NCI-H187 (cell line): ENCODE measurements around the gene DHRS7C.
"Not testable (repeated sequence)": the region's sequence is repeated elsewhere in the genome, so short reads cannot be mapped to it uniquely, and the experiment has no call there.

Experiments
- DNase-seq, 2 experiments: peaks; one replicate each; lab custom pipeline; 2025; lab: John Stamatoyannopoulos, UW

The DHRS7C gene

DNA sequence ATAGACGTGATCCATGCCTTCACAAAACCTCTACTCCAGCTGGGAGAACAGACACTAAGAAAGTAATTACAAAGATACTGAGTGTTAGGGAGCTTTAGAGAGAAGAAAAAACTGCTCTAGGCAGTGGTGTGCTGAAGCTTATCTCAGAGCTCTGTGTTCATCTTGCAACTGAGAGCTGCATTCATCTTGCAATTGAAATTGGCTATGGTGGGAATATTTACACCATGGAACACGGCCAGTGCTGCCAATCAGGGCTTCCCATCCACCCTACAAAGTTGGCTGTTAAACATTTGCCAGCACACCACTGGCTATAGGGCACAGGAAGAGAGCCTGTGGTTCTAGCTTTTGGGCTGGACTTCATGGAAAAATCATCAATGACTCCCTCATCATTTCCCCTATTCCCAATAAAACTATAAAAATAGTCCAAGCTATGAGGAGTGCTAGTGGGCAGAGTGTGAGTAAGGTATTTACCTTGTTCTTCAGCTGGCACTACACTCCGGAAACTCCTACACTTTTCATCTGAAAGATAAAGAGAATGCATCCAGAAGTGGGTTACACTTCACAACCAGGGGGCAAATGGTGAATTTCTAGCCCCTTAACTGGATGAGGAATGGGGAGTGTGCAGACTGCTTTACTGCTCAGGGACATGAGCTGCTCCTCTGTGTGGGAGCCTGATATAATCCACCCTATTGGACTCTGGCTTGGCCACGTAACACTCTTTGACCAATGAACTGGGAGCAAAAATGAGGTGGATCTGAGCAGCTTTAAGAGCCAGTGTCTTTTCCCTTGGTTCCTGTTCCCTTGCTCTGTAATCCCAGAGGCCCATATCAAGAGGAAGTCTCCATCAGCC lies 18.9 kb upstream of the DHRS7C start:
- no peak for DNase-seq

DNA sequence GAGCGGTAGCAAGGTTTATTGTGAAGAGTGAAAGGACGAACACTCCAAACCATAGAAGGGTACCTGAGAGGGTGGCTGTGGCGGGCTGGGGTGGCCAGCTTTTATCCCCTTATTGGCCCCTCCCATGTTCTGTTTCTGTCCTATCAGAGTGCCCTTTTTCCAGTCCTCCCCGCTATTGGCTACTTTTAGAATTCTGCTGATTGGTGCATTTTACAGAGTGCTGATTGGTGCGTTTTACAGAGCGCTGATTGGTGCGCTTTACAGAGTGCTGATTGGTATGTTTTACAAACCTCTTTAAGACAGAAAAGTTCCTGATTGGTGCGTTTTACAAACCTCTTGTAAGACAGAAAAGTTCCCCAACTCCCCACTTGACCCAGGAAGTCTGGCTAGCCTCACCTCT lies 18.0 kb upstream of the DHRS7C start:
- no peak for DNase-seq

- DNase-seq = no peak
Observed at GRCh38 chr17:9806699-9807098, 15.3 kb upstream of the DHRS7C start.

DNA sequence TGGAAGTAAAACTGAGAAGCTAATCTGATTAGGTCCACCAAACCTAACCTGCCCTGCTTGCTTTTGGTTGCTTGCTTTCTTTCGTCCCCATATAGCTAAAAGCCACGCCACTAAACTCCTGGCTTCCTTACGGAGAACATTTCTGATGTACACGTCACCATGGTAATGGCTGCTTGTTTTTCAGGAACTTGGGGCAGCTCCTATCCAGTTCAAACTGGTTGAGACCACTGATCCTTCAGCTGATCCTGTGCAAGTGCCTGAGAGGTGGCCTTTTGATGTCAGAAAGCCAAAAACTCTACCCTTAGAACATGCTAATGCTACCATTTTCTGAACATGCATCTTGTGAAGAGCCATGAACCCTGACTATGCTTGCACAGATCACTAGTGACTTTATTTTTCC lies 14.4 kb upstream of the DHRS7C start:
- no peak for DNase-seq

- DNase-seq = no peak
Observed at GRCh38 chr17:9802697-9803096, 11.3 kb upstream of the DHRS7C start.

DNA sequence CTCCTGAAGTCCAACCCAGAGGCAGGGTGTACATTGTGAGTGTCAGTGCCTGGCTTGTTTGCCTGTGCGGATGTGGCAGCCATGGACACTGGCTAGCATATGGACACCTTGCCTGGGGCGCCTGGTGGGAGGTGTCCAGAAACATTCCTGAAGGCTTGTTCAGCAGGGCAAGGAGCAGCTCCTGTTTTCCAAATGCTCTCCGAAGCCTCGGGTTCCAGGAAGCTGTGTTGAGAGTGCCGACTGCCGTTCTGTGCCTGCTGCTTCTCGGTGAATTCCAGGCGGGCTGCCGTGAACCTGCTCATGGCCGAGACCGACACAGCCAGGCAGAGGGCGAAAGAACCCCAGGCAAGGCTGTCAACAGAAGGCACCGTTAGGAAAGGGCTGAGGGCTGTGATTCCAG lies 10.9 kb upstream of the DHRS7C start:
- DNase-seq = no peak

DNA sequence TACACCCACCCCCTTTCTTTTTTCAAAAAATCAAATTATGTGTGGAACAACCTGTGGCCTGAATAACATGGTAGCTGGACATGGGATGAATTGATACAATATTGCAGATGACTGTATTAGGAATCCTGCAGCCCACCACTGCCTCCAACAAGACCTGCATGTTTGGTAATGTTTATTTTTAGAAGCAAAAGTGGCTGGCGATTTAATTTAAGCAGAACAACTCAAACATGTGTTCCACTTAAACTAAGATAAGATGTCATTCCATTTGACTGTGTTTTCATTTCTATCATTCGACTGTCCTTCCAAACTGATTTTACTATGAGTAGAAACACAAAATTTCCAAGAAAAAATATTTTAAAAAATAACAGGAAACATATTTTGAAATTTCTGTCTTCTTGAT lies 10.1 kb upstream of the DHRS7C start:
- DNase-seq = no peak

DNA sequence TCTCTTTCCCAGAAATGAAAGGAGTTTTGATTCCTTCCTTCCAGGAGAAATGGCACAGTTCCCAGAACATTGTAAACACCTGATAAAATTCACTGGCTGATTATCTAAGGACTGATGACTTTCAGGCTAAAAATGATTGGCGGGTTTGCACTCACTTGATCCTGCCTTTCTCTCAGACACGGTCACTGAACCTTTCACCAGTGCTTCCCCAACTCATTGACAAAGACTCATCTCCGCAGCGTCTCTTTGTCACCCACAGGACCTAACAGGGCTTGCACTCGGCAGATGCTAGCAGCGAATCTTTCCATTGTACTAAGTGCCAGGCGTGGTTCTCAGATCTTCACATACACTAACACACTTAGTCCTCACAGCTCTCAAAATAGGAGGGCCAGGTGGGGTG lies 7.3 kb upstream of the DHRS7C start:
- no peak for DNase-seq

GRCh38 chr17:9798008-9798407 lies 6.6 kb upstream of the DHRS7C start:
- DNase-seq = no peak

DNA sequence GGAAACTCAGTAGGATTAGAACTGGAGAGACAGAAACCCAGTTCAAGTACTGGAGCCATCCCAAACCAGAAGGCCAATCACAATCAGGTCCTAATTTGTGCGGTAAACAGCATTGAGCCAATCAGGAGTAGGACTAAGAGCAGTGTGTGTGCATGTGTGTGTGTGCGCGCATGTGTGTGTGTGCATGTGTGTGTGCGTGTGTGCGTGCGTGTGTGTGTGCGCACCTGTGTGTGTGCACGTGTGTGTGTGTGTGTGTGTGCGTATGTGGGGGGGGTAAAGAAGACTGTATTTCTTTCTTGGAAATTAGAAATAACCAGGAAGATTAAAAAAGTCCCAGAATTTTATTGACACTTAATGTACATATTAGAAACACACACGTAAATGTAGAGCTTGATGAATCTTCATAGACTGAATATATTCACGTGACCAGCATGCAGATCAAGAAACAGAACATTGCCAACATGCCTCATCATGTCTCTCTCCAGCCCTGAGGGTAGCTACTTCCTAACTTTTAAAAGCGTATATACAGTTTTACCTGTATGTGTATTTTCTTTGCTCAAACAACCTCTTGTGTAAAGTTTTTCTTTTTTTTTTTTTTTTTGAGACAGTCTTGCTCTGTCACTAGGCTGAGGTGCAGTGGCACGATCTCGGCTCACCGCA lies 919 bp upstream of the DHRS7C start:
- no peak for DNase-seq

- no peak for DNase-seq
Observed at GRCh38 chr17:9790316-9790715, 1.1 kb downstream of the DHRS7C start.

GRCh38 chr17:9788601-9789000 lies 2.8 kb downstream of the DHRS7C start:
- DNase-seq = no peak

- DNase-seq = no peak
Observed at GRCh38 chr17:9784544-9784943, 6.8 kb downstream of the DHRS7C start.

GRCh38 chr17:9783465-9783864 lies 7.9 kb downstream of the DHRS7C start:
- DNase-seq = not testable (repeated sequence)

GRCh38 chr17:9783050-9783449 lies 8.3 kb downstream of the DHRS7C start:
- DNase-seq = no peak

- DNase-seq = no peak
Observed at GRCh38 chr17:9780552-9780951, 10.8 kb downstream of the DHRS7C start.

DNA sequence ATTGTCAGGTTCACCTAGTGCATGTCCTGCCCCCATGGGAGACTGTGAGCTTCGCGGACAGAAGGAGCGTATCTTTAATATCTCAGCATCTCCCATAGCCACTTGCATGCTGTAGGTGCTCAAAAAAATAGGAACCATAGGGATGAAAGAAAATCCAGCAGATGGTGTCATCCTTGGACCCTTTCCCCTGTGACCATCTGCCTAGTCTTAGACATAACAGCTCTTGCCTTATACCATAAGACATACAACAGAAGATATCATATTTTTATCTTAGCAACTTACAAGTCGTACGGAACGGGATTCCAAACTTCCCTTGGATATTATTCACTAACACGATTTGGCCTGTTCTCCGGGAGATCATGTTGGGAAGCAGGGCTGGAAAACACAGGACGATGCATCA lies 14.5 kb downstream of the DHRS7C start:
- no peak for DNase-seq

DNA sequence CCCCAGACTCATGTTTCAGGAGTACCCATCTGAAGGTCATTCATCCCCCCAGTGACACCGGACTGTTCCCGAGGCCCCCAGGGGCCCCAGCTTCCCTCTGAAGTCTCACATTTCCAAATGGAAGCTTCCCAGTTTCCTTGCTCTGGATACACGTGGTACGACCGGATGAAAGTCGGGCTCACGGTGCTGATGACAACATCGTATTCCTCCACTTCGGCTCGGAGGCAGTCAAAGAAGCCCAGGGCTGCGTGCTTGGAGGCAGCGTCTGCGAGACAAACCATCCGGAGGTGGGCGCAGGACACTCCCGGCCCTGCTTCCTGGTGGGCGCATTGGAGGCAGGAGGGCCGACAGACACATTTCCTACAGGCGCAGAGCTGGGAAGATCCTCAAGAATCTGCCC lies 18.7 kb downstream of the DHRS7C start:
- no peak for DNase-seq

DNA sequence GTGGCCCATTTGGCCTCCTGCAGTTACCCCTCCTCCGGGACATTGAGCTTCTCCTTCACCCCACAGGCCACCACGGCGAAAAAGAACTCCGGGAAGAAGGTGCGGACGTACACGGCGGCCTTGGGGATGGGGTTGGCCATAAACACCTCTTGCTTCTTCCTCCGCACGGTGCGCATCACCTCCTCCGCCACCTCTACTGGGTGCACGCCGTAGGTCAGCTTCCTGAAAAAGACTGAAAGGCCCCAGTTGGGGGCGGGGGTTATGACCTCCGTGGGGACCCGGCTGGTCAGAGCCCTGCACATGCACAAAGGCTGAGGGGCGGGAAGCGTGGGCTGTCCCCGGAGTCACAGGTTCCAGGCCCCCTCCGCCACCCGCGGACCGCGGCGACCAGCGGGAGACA lies 19.9 kb downstream of the DHRS7C start:
- DNase-seq = no peak

DNA sequence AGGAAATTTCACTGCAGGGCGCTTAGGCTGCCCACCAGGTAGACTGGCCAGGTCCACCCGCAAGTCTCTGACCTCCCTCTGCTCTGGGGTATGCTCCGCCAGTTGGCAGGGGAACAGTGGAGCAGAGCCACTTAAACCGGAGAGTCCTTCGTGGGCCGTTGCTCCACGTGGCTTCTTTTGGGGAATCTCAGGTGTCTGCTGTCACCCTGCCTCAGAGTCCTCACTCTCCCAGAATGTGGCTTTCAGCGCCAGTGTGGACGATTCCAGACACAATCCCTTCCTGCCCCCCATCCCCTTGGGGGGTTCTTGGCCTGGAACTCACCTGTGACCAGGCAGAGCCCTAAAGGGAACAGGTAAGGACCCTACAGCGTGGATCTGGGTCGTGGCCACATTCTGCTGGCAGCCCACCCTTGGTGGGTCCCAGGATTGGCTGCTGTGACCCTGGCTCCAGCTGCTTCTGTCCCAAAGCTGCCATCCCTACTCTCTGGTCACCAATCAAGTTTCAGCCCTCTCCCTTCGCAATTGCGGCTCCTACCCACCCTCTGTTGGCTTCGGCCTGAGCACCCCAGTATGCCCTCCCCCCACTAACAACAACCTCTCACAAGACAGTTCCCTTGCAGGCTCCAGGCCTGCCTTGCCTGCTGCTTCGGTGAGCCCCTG lies 22.2 kb downstream of the DHRS7C start:
- DNase-seq = no peak

- no peak for DNase-seq
Observed at GRCh38 chr17:9768381-9768934, 22.9 kb downstream of the DHRS7C start.

- no peak for DNase-seq
Observed at GRCh38 chr17:9767432-9767991, 23.9 kb downstream of the DHRS7C start.

- no peak for DNase-seq
Observed at GRCh38 chr17:9766970-9767369, 24.4 kb downstream of the DHRS7C start.
